Stimulated activated CD4-positive, alpha-beta T cell treated with anti-CD3 and anti-CD28 coated beads, Interleukin-2, amount 100 ng/mL, for 24 hours (primary cell): Measurements from ENCODE around the gene NFATC3.

Experiments
- DNase-seq, 2 donors: peaks; one replicate each; pipeline ENCODE4 v3.0.0-alpha.2; 2020

Gene NFATC3

GRCh38 chr16:68234188-68235107, 149.3 kb downstream of the NFATC3 start:
- no peak for DNase-seq

GRCh38 chr16:68235108-68235886, 150.1 kb downstream of the NFATC3 start:
- no peak for DNase-seq

GRCh38 chr16:68235887-68236136, 150.6 kb downstream of the NFATC3 start, which contains the start of gene ESRP2:
TSS of gene ESRP2 (minus strand) at chr16:68236127. CDS start at chr16:68236045, 82 bp downstream.
- DNase-seq: no peak

- DNase-seq: peak in 1 of 2 donors; percentile 56
These were observed 151.1 kb downstream of the NFATC3 start for GRCh38 chr16:68236137-68236825.

GRCh38 chr16:68236826-68237242, 151.7 kb downstream of the NFATC3 start:
- DNase-seq: no peak

- peak; percentile 92 to 96 for DNase-seq
These were observed 152.3 kb downstream of the NFATC3 start for GRCh38 chr16:68237243-68238028.

- DNase-seq: no peak
These were observed 152.8 kb downstream of the NFATC3 start for GRCh38 chr16:68238029-68238345.

GRCh38 chr16:68242085-68242484, 156.9 kb downstream of the NFATC3 start:
- DNase-seq: no peak

GRCh38 chr16:68242926-68243858, 158.0 kb downstream of the NFATC3 start:
- no peak for DNase-seq

- DNase-seq: no peak
These were observed 159.3 kb downstream of the NFATC3 start for GRCh38 chr16:68244481-68244902.

- peak; percentile 96 to 98 for DNase-seq
These were observed 160.0 kb downstream of the NFATC3 start, which contains the start of gene PLA2G15 for GRCh38 chr16:68244903-68245853. TSS of gene PLA2G15 (plus strand) at chr16:68245373. CDS start at chr16:68245427, 54 bp downstream.

GRCh38 chr16:68246121-68246520, 161.0 kb downstream of the NFATC3 start:
- DNase-seq: no peak

GRCh38 chr16:68246666-68247065, 161.5 kb downstream of the NFATC3 start:
- DNase-seq: no peak

- no peak for DNase-seq
These were observed 162.2 kb downstream of the NFATC3 start for GRCh38 chr16:68247400-68247799.

- no peak for DNase-seq
These were observed 162.8 kb downstream of the NFATC3 start for GRCh38 chr16:68247932-68248331.

GRCh38 chr16:68249371-68249770, 164.2 kb downstream of the NFATC3 start:
- no peak for DNase-seq

- no peak for DNase-seq
These were observed 165.8 kb downstream of the NFATC3 start for GRCh38 chr16:68250951-68251350.

GRCh38 chr16:68251832-68252231, 166.7 kb downstream of the NFATC3 start:
- no peak for DNase-seq

GRCh38 chr16:68252383-68252782, 167.2 kb downstream of the NFATC3 start:
- no peak for DNase-seq

- no peak for DNase-seq
These were observed 168.6 kb downstream of the NFATC3 start for GRCh38 chr16:68253721-68254120.
